NCI-H524 (cell line): Measurements from ENCODE around the gene SERPINA6.
"Not testable (repeated sequence)": the region's sequence is repeated elsewhere in the genome, so short reads cannot be mapped to it uniquely, and the experiment has no call there.

Experiments used
- DNase-seq, 2 experiments: peaks; one replicate each; lab custom pipeline; 2025; lab: John Stamatoyannopoulos, UW

Gene SERPINA6

DNA sequence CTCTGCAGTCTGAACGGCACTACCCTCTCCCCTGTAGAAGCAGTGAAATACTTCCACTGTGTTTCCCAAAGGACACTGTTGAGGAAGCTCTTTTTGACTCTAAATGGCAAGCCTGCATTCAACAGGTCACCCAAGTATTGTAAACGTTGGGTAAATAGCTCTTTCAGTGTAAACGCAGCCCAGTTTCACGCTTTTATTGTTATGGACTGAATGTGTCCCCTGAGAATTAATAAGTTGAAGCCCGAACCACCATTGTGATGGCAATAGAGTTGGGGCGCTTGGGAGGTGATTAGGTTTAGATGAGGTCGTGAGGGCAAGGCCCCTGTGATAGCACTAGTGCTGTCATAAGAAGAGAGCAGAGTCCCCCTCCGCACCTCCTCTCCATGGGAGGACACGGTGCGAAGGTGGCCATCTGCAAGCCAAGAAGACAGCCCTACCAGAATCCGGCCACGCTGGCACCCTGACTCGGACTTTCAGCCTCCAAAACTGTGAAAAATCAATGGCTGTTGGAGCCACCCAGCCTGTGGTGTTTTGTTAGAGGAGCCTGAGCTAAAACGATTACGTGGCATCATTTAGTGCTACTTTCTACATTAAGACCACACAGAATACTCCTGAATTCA is 31.1 kb downstream of the SERPINA6 start:
- DNase-seq: no peak

DNA sequence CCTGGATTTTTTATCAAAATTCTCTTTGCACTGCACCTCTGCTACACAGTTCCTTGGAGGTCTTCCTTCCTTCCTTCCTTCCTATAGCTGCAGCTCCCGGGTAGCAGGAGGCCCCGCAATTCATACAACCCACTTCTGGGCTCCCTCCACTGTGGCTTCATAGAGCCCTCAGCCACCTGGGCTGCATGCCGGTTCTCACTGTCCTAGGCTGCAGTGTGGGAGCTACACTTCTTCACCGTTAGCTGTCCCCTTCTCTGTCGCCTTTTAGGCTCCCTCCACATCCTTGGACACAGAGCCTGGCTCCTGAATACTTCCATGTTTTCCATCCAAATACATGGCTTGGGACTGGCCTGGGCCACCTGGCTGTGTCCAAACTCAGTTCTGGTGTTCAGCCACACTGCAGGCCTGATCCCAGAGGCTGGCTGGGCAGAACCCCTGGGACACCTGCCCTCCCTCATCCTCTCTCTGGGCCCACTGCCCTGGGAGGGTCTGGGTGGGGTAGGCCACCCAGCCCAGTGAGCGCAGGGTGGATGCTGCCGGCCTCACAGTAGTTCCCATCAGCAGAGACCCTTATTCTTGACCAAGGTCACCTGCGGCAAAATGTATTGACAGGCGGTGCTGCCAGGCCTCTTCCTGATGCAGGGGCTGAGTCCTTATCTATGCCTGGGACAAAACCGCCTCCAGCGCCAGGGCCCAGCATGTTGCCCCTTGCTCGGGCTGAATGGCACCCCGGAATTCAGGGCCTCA is 31.8 kb downstream of the SERPINA6 start:
- no peak for DNase-seq

DNA sequence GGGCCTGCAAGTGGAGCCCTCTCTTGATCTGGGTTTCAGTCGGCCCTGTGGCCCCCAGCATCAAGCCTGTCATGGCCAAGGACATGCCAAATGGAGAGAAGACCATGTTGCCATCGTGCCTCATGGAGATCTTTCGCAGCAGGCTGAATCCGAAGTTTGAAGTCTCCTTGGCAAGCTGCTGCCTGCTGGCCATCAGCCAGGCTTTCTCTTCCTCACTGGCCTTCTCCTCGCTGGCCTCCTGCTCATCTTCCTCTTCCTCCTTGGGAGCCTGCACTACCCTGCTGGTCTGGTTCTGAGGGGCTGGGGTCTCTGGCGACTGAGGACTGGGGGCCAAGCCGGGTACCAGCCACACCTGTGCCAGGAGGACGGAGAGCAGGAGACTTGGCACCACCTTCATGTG is 32.9 kb downstream of the SERPINA6 start:
- DNase-seq: no peak

DNA sequence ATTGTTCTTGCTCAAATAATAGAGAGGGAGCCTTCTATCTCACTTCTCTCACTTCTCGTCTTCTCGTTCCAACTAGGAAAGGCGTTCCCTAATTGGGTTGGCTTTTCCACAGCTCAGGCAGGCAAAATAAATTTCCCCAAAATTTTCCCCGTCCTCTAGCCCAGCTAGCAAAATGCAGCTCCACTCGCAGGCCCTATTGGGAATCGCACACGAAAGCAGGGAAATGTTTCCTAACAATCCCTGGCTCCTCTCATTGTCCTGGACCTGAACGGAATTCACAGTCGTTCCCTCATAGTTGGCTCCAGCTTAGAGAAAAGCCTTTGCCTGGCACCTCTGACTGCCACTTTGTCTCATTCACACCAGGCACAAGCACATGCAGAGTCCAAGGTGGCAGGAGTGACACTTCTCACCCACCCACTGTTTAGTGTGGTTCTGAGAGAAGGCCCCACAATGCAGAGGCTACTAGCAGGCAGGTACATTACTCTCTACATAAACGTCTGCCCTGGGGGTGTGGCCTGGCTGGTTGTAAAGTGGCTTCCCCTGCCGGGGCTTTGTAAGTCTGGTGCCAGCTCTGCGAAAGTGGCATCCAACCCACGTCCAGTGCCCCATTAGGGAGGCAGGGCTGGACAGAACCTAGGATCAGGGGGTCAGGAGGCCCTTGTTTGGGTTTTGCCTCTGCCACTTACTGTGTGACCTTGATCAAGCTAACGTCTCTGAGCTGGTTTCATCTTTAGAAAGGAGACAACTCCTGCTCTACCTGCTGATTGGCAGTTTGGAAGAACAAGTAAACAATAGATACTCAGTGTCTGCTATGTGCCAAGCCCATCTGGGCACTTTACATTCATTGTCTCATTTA is 34.3 kb downstream of the SERPINA6 start:
- no peak for DNase-seq

DNA sequence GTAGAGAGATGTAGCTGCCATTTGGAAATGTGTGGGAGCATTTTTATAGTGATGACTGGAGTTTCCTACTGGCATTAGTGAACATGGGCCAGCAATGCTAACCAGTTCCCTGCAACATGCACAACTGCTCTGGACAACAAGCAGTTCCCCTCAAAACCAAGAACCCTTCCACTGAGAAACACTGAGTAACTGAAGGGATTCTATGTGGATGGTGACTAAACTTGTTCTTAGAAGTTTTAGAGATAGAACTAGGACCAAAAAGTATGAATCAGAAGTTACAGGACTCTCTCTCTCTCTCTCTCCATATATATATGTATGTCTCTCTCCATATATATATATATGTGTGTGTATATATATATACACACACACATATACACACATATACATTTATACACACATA is 38.0 kb downstream of the SERPINA6 start:
- DNase-seq: no peak

DNA sequence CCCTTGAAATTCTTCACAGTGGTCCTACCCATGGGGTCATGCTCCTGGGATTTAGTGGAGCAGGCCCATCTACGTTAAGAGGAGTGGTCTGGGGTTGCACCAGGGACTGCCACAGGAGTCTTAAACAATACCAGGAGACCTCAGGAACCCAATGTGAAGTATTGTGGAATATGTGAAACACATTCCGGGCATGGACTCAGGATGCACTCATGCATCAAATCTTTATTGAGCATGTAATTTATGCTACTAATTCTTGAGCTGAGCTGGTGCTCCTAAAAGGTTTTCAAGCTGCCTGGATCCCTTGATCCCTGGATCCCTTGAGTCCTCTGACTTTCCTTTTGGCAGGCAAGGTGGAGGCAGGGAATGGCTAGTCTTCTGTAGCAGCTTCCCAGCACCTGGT is 38.9 kb downstream of the SERPINA6 start:
- DNase-seq: no peak

DNA sequence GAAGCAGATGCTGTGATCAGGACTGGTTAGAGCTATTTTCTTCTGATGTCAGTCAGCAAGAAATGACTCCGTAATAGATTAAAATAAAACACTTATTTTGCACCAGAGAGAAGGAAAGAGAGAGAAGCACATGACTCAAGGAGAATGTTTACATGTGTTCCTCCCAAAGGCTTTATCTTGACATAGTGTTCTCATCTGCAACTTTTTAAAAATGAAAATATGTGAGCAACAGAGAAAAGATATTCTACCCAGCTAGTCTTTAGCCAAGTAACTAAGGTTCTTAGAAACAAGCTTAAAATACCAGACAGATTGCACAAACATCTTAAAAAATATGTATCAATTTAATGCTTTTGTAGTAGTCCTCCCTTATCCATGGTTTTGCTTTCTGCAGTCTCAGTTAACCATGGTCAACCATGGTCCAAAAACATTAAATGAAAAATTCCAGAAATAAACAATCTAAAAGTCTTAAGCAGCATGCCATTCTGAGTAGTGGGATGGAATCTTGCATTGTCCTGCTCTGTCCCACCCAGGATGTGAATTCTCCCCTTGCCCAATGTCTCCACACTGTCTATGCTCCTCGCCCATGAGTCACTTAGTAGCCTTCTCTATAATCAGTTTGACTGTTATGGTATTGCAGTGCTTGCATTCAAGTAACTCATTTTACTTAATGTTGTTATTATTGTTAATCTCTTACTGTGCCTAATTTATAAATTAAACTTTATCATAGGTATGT is 40.0 kb downstream of the SERPINA6 start:
- no peak for DNase-seq

DNA sequence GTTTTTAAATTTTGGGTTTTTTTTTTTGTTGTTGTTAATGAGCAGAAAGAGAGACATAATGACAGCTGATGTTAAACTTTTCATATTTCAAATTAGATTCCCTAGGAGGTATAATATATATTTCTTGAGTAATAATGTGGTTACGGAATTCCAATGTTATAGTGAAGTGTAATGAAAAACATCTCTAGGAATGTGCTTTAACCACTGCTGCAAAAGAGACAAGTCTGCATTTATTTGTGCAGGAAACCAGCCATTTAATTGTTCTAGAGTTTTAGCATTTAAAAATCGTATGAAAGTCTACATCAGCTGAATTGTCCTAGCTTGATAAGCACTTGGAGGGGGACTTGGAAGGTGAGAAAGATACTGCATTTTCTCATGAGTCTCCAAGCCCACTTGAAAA is 44.4 kb downstream of the SERPINA6 start:
- DNase-seq: no peak

DNA sequence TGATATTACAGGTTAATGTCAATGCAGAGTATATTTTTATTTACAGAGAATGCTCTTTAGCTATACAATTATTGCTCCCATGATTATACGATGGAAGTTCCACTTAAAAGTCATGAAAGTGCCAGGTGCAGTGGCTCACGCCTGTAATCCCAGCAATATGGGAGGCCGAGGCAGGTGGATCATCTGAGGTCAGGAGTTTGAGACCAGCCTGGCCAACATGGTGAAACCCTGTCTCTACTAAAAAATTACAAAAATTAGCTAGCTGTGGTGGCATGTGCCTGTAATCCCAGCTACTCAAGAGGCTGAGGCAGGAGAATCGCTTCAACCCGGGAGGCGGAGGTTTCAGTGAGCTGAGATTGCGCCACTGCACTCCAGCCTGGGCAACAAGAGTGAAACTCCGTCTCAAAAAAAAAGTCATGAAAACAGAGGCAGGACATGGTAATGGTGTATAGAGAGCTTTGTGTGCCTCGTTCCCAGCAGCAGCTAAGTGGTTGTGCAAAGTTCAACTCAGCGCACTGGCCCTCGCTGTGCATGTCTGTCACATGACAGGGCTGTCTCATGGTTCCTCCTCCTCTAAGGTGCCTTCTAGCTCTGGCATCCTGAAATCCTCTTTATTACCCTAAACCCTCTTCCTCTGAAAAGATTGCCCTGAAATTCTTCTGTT is 46.1 kb downstream of the SERPINA6 start:
- not testable (repeated sequence) for DNase-seq

DNA sequence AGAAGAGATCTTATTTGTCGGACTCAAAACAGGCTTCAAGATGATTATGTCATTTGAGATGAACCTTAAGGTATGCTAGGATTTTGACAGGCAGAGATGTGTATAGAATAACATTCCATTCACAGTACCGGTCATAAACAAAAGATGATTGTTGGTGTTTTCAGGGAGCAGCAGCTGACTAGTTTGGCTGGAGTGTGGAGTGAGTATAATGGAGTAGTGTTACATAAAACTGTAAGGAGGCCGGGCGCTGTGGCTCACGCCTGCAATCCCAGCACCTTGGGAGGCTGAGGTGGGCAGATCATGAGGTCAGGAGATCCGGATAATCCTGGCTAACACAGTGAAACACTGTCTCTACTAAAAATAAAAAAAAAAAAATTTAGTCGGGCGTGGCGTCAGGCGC is 54.0 kb downstream of the SERPINA6 start:
- no peak for DNase-seq

DNA sequence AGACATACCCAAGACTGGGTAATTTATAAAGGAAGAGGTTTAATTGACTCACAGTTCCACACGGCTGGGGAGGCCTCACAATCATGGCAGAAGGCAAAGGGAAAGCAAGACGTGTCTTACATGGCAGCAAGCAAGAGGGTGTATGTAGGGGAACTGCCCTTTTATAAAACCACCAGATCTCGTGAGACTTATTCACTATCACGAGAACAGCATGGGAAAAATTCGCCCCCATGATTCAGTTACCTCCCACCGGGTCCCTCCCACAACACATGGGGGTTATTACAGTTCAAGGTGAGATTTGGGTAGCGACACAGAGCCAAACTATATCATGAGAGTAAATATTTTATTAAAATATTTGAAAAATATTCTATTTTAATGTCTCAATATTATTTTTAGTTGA is 54.6 kb downstream of the SERPINA6 start:
- not testable (repeated sequence) for DNase-seq

DNA sequence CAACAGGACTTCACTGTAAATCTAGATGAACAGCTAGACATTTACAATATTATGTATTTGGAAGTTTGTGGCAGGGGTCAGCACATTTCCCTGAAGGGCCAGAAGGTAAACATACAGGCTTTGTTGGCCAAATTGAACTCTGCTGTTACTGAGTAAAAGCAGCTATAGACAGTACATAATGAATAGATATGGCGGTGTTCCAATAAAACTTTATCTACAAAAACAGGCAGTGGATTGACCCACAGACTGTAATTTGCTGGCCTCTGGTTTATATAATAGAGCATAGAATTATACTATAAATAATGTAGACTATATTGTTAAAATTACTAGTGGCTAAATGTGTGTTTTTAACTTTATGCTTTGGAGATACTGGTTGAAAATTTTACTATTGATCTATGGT is 55.8 kb downstream of the SERPINA6 start:
- DNase-seq: no peak

DNA sequence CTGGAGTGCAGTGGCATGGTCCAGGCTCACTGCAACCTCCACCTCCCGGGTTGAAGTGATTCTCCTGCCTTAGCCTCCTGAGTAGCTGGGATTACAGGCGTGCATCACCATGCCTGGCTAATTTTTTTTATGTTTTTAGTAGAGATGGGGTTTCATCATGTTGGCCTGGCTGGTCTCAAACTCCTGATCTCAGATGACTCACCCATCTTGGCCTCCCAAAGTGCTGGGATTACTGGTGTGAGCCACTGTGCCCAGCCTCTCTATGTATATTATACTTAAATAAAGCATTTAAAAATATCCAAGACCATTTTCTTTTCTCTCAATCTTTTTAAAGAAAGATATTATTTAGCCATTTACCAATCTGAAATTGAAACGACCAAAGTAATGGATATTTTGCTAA is 58.9 kb downstream of the SERPINA6 start:
- DNase-seq: not testable (repeated sequence)
